Measurements from ENCODE around the gene CARD9.

The CARD9 gene

GRCh38 chr9:136341042-136341655 is 32.3 kb downstream of the CARD9 start:
- H3K36me3 ChIP-seq (ENCODE audit: control insufficient read depth, insufficient read depth, low read length): peaks cover 2% of the 10 kb centered on the region; the same call in 1 of the 2 replicates
- H3K4me3 ChIP-seq (ENCODE audit: low read length): no peak overlapping the region
- WGBS (ENCODE audit: insufficient coverage, insufficient read length): no CpG with 5 or more reads among the region's 18 CpGs
- H3K4me1 ChIP-seq (ENCODE audit: control insufficient read depth, insufficient read depth, low read length): peaks cover 7% of the 10 kb centered on the region
- H3K27ac ChIP-seq (ENCODE audit: low read length): no peak overlapping the region
- H3K9me3 ChIP-seq (ENCODE audit: control insufficient read depth, insufficient read depth, low read length): no peaks in the 10 kb centered on the region
- H3K27me3 ChIP-seq (ENCODE audit: control insufficient read depth, insufficient read depth, low read length): no peaks in the 10 kb centered on the region
- DNase-seq (ENCODE audit: low read depth, low spot score): no peak

- no peak overlapping the region for H3K4me3 ChIP-seq (ENCODE audit: low read length)
- WGBS (ENCODE audit: insufficient coverage, insufficient read length): no CpG with 5 or more reads among the region's 28 CpGs
- peaks cover 2% of the 10 kb centered on the region; the same call in 1 of the 2 replicates for H3K36me3 ChIP-seq (ENCODE audit: control insufficient read depth, insufficient read depth, low read length)
- H3K9me3 ChIP-seq (ENCODE audit: control insufficient read depth, insufficient read depth, low read length): no peaks in the 10 kb centered on the region
- peaks cover 7% of the 10 kb centered on the region for H3K4me1 ChIP-seq (ENCODE audit: control insufficient read depth, insufficient read depth, low read length)
- DNase-seq (ENCODE audit: low read depth, low spot score): no peak
- H3K27me3 ChIP-seq (ENCODE audit: control insufficient read depth, insufficient read depth, low read length): no peaks in the 10 kb centered on the region
- no peak overlapping the region for H3K27ac ChIP-seq (ENCODE audit: low read length)
These were observed 33.0 kb downstream of the CARD9 start for GRCh38 chr9:136340356-136341041.

GRCh38 chr9:136339958-136340310 is 33.5 kb downstream of the CARD9 start:
- no peaks in the 10 kb centered on the region for H3K9me3 ChIP-seq (ENCODE audit: control insufficient read depth, insufficient read depth, low read length)
- peaks cover 7% of the 10 kb centered on the region for H3K4me1 ChIP-seq (ENCODE audit: control insufficient read depth, insufficient read depth, low read length)
- H3K27me3 ChIP-seq (ENCODE audit: control insufficient read depth, insufficient read depth, low read length): no peaks in the 10 kb centered on the region
- no peak for DNase-seq (ENCODE audit: low read depth, low spot score)
- no CpG with 5 or more reads among the region's 12 CpGs for WGBS (ENCODE audit: insufficient coverage, insufficient read length)
- H3K4me3 ChIP-seq (ENCODE audit: low read length): no peak overlapping the region
- no peak overlapping the region for H3K27ac ChIP-seq (ENCODE audit: low read length)
- peaks cover 2% of the 10 kb centered on the region; the same call in 1 of the 2 replicates for H3K36me3 ChIP-seq (ENCODE audit: control insufficient read depth, insufficient read depth, low read length)

DNA sequence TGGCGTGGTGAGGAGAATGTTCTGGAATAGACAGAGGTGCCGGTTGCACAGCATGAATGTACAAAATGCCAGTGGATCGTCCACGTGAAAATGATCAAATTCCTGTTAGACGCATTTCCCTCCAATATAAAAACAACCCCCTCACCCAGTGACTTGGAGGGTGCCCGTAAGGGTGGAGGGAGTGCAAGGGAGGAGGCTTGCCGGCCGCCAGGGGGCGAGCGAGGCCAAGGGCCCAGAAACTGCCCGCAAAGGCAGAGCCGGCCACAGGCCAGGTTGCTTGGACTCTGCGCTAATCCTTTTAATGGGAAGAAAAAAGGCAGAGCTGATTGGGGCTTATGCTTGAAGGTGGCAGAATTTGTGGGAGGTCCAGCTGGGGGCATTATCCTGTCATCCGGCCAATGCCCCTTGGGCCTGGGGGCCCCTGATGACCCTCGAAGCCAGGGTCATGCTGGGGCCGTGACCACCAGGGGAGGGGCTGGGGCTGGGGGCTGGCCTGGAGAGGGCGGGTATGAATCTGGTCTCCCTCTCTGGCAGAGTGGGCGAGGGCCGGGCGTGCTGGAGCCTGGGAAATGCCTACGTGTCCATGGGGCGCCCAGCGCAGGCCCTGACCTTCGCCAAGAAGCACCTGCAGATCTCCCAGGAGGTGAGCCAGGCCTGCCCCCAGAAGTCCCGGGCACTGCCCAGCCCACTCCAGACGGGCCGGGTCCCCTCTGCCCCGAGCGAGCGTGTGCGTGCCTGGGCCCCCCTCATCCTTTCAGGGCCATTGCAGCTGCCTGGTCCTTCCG is 34.1 kb downstream of the CARD9 start:
- Histone ChIP-seq H3K27me3 (ENCODE audit: control insufficient read depth, insufficient read depth, low read length) (no peaks in the 10 kb centered on the region), H3K36me3 (ENCODE audit: control insufficient read depth, insufficient read depth, low read length) (peaks cover 2% of the 10 kb centered on the region; the same call in 1 of the 2 replicates), H3K9me3 (ENCODE audit: control insufficient read depth, insufficient read depth, low read length) (no peaks in the 10 kb centered on the region), H3K27ac (ENCODE audit: low read length) (no peak overlapping the region), H3K4me3 (ENCODE audit: low read length) (no peak overlapping the region), H3K4me1 (ENCODE audit: control insufficient read depth, insufficient read depth, low read length) (peaks cover 7% of the 10 kb centered on the region)
- no CpG with 5 or more reads among the region's 32 CpGs for WGBS (ENCODE audit: insufficient coverage, insufficient read length)
- peak; percentile 54 for DNase-seq (ENCODE audit: low read depth, low spot score)

DNA sequence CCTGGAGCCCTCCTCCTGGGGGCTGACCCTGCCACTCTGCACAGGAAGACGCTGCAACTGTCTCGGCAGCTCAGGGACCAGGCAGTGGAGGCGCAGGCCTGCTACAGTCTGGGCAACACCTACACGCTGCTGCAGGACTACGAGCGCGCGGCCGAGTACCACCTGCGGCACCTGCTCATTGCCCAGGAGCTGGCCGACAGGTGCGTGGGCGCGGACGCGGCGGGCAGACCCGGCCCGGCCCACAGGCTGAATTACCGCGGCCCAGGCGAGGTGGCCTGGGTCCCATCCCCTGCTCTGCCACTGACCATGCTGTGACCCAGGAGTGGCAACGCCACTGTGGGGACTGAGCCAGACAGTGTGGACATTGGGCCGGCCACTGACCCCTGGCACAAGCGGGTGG is 35.0 kb downstream of the CARD9 start:
- peaks cover 5% of the 10 kb centered on the region for H3K4me1 ChIP-seq (ENCODE audit: control insufficient read depth, insufficient read depth, low read length)

DNA sequence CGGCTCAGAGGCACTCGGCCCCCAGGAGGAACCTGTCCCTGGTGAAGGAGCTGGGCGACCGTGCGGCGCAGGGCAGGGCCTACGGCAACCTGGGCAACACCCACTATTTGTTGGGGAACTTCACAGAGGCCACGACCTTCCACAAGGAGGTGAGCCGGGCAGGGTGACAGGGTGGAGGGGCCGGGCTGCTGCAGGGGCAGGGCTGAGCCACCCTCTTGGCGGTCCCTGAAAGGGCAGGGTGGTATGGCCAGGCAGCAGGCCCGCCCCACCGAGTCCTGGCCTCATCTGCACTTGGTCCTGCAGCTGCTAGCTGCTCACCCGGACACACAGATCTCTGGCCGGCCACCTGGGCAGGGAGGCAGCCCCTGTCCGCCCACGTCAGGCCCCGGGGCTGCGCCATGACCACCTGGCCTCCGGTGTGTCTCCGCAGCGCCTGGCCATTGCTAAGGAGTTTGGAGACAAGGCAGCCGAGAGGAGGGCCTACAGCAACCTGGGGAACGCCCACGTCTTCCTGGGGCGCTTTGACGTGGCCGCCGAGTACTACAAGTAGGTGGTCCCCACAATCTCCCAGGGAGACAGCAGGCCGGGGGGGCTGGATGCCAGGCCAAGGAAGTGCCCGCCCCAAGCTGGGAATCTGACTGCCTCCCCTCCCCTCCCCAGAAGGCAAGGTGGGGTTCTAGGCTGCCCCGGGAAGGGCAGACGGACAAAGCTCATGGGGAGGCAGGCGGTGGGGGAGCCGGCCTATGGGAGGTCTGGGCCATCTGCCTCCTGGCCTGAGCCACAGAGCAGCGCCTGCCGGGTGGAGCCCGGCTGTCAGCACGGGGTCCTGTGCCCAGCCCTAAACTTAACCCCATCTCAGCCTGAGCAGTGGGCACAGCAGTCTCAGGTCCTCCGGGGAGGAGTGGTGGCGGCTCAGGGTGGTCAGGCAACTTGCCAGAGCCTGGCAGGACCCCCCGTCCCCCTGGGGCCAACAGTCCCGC is 35.8 kb downstream of the CARD9 start:
- H3K27ac ChIP-seq (ENCODE audit: low read length): no peak overlapping the region
- peaks cover 2% of the 10 kb centered on the region; the same call in 1 of the 2 replicates for H3K36me3 ChIP-seq (ENCODE audit: control insufficient read depth, insufficient read depth, low read length)
- no peaks in the 10 kb centered on the region for H3K27me3 ChIP-seq (ENCODE audit: control insufficient read depth, insufficient read depth, low read length)
- no peaks in the 10 kb centered on the region for H3K9me3 ChIP-seq (ENCODE audit: control insufficient read depth, insufficient read depth, low read length)
- H3K4me3 ChIP-seq (ENCODE audit: low read length): no peak overlapping the region
- no peaks in the 10 kb centered on the region; the same call in 1 of the 2 replicates for H3K4me1 ChIP-seq (ENCODE audit: control insufficient read depth, insufficient read depth, low read length)
- WGBS (ENCODE audit: insufficient coverage, insufficient read length): no CpG with 5 or more reads among the region's 43 CpGs
- DNase-seq (ENCODE audit: low read depth, low spot score): no peak

More for the DNA sequence above, 35.0 kb downstream of the CARD9 start:
- Histone ChIP-seq H3K27ac (ENCODE audit: low read length) (no peak overlapping the region), H3K27me3 (ENCODE audit: control insufficient read depth, insufficient read depth, low read length) (no peaks in the 10 kb centered on the region), H3K9me3 (ENCODE audit: control insufficient read depth, insufficient read depth, low read length) (no peaks in the 10 kb centered on the region), H3K4me3 (ENCODE audit: low read length) (no peak overlapping the region), H3K36me3 (ENCODE audit: control insufficient read depth, insufficient read depth, low read length) (peaks cover 2% of the 10 kb centered on the region; the same call in 1 of the 2 replicates)
- no peak for DNase-seq (ENCODE audit: low read depth, low spot score)
- WGBS (ENCODE audit: insufficient coverage, insufficient read length): no CpG with 5 or more reads among the region's 25 CpGs

DNA sequence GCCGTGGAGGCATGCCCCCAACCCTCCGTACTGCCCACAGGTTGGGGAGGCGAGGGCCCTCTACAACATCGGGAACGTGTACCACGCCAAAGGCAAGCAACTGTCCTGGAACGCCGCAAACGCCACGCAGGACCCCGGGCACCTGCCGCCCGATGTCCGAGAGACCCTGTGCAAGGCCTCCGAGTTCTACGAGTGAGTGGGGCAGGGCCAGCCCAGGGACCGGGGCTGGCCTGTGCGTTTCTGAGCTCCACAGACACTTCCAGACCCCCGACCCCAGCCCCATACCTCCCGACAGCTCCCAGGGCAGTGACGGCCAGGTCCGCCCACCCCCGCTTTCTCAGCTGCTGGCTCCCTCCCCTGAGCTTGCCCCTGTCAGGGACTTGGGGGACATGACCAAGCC is 36.6 kb downstream of the CARD9 start:
- Histone ChIP-seq H3K4me1 (ENCODE audit: control insufficient read depth, insufficient read depth, low read length) (no peaks in the 10 kb centered on the region; the same call in 1 of the 2 replicates), H3K27ac (ENCODE audit: low read length) (no peak overlapping the region), H3K9me3 (ENCODE audit: control insufficient read depth, insufficient read depth, low read length) (no peaks in the 10 kb centered on the region), H3K36me3 (ENCODE audit: control insufficient read depth, insufficient read depth, low read length) (peaks cover 2% of the 10 kb centered on the region; the same call in 1 of the 2 replicates), H3K4me3 (ENCODE audit: low read length) (no peak overlapping the region), H3K27me3 (ENCODE audit: control insufficient read depth, insufficient read depth, low read length) (no peaks in the 10 kb centered on the region)
- no peak for DNase-seq (ENCODE audit: low read depth, low spot score)
- no CpG with 5 or more reads among the region's 23 CpGs for WGBS (ENCODE audit: insufficient coverage, insufficient read length)

DNA sequence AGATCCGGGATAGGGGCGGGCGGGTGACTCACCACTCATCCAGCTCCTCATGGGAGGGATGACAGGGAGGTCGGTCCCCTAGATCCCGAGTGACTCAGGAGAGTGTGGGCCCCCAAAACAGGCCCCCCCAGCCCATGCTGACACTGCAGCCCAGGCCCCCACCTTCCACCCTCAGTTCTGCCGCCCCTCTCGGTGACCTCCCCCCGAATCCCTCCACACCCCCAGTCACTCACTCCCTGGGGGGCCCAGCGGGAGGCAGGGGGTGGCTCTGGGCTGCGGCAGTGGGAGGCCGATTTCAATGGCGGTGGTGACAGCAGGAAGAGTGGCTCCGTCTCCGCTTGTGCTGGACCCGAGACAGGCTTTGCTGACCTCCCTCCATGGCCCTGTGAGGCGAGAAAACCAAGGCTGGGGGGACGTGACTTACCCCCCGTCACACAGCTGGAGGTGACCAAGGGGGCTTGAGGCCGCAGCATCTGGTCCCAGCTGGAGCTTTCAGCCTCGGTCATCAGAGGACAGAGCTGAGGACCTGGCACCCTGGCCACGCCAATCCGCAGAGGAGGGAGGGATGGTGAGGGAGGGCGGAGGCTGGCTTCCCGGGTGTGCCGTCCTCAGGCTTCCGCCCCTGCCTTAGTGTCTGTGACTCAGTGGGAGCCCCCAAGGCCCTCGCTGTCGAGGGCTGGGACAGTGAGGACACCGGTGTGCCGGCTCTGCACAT is 37.2 kb downstream of the CARD9 start:
- Histone ChIP-seq H3K27ac (ENCODE audit: low read length) (no peak overlapping the region), H3K36me3 (ENCODE audit: control insufficient read depth, insufficient read depth, low read length) (peaks cover 2% of the 10 kb centered on the region; the same call in 1 of the 2 replicates)

DNA sequence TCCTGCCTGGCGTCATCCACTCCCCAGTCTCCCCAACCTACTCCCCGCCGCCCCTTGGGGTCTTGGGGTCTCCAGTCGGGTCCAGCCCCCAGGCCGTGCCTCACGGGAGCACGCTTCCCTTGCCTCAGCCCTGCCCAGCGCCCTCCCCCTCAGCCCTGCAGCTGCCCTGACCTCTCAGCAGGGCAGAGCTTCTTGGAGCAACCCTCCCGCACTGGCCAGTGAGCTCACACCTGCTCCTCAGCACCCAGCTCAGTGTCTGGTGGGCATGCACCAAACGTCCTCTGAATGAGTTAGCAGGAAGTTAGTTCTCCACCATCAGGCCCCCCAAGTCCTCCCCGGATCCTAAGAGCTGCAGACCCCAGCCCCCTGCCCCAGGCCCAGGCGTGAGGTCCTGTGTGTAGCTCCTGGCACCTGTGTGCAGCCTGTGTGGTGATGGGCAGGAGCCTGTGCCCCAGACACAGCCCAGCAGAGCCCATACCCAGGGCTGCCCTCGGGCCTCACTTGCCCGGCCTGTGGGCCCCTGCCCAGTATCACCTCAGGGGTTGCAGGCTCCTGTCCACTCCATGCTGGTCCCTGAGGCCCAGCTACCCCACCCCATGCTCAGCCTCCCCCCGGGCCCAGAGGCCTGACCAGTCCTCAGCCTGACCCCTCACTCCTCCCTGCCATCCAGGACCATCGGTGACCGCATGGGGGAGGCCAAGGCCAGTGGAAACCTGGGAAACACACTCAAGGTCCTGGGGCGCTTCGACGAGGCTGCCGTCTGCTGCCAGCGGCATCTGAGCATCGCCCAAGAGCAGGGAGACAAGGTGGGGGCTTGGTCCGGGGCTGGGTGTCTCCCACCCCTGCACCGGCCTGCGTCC is 37.9 kb downstream of the CARD9 start:
- no peaks in the 10 kb centered on the region; the same call in 1 of the 2 replicates for H3K4me1 ChIP-seq (ENCODE audit: control insufficient read depth, insufficient read depth, low read length)
- WGBS (ENCODE audit: insufficient coverage, insufficient read length): no CpG with 5 or more reads among the region's 26 CpGs
- H3K36me3 ChIP-seq (ENCODE audit: control insufficient read depth, insufficient read depth, low read length): peaks cover 2% of the 10 kb centered on the region; the same call in 1 of the 2 replicates
- no peaks in the 10 kb centered on the region for H3K9me3 ChIP-seq (ENCODE audit: control insufficient read depth, insufficient read depth, low read length)
- H3K27ac ChIP-seq (ENCODE audit: low read length): no peak overlapping the region
- no peak for DNase-seq (ENCODE audit: low read depth, low spot score)
- H3K4me3 ChIP-seq (ENCODE audit: low read length): no peak overlapping the region
- H3K27me3 ChIP-seq (ENCODE audit: control insufficient read depth, insufficient read depth, low read length): no peaks in the 10 kb centered on the region

More for the DNA sequence above, 37.2 kb downstream of the CARD9 start:
- H3K4me3 ChIP-seq (ENCODE audit: low read length): no peak overlapping the region
- no peaks in the 10 kb centered on the region for H3K9me3 ChIP-seq (ENCODE audit: control insufficient read depth, insufficient read depth, low read length)
- H3K4me1 ChIP-seq (ENCODE audit: control insufficient read depth, insufficient read depth, low read length): no peaks in the 10 kb centered on the region; the same call in 1 of the 2 replicates
- H3K27me3 ChIP-seq (ENCODE audit: control insufficient read depth, insufficient read depth, low read length): no peaks in the 10 kb centered on the region
- WGBS (ENCODE audit: insufficient coverage, insufficient read length): no CpG with 5 or more reads among the region's 30 CpGs
- no peak for DNase-seq (ENCODE audit: low read depth, low spot score)
